Pancreas (tissue), 10 donors: Measurements from ENCODE around the gene NPTXR. TPM values are rescaled to one million over a fixed set of nuclear protein-coding genes. Genes with fewer than 3 reads are reported as not detected.
A peak's percentile ranks its signal among the peaks of the same experiment; 100 is the strongest.

ENCODE experiments used
- ATAC-seq, 4 donors: fragments of 200-7000 bp; cut with Tn5 transposase; one replicate each; pipeline versions ENCODE4 v1.8.0 to v1.9.1; 2020; ENCODE audit warnings: mild to moderate bottlenecking in 4 of 4, moderate library complexity in 4 of 4
- DNase-seq, 6 donors: peaks; one replicate each; pipeline ENCODE4 v3.0.0-alpha.2; 2020
- FAIRE-seq: peaks from 2 replicates; lab custom pipeline; 2012; peaks lifted over from hg19 to GRCh38; lab: Jason Lieb, UNC
- H3K27ac ChIP-seq, 4 donors: fragments of 200-600 bp; sonication (generic); 1 replicate in 3 of 4; 2 replicates in 1 of 4; pipeline versions ENCODE4 v1.5.0 to v1.8.0; 2020
- H3K27me3 ChIP-seq, 4 donors: fragments of 200-600 bp; one replicate each; pipeline ENCODE4 v1.8.0; 2021
- H3K36me3 ChIP-seq, 3 donors: fragments of 200-600 bp; sonication (generic) in 1 of 3; one replicate each; pipeline versions ENCODE4 v1.5.0 to v1.8.0; 2020 to 2021
- H3K4me1 ChIP-seq, 3 donors: fragments of 200-600 bp; one replicate each; pipeline ENCODE4 v1.8.0; 2021
- H3K4me3 ChIP-seq, 4 donors: fragments of 200-600 bp; sonication (generic) in 2 of 4; one replicate each; pipeline versions ENCODE4 v1.5.0 to v1.8.0; 2020 to 2021
- H3K9me3 ChIP-seq, 4 donors: fragments of 200-600 bp; one replicate each; pipeline ENCODE4 v1.8.0; 2021
- CTCF ChIP-seq, 4 donors: fragments of 200-600 bp; sonication (generic) in 3 of 4; IDR thresholded peaks; one replicate each; pipeline versions ENCODE4 v1.5.0 to v1.8.0; 2021; ENCODE audit warnings: antibody characterized with exemption in 4 of 4
- WGBS, 2 donors: extraction: QIAGEN DNeasy Blood & Tissue Kit; methylation state at CpG; one replicate each; pipeline ENCODE4 v1.1.7; 2013; 5-methylcytosine and 5-hydroxymethylcytosine counted together
- intact Hi-C, 3 donors: fragments of 100-400 bp; cut with DNase I; formaldehyde crosslinking; loops; one replicate each; pipeline versions ENCODE4 v1.11.1 to v1.14.2; 2022
- polyA plus RNA-seq, 2 donors: library from polyadenylated mRNA; stranded (reverse); fragments of 200-250 nt; gene quantifications; one replicate each; pipeline ENCODE4 v1.2.3, GENCODE V29; 2013
- total RNA-seq, 6 donors: library from RNA; stranded (reverse); fragmentation: NEBNext Ultra II Directional in 4 of 6; extraction: Animal tissue kit (Norgen Biotek cat#: 25700) in 4 of 6; gene quantifications; one replicate each; pipeline versions ENCODE4 v1.2.1 to v1.2.4, GENCODE V29; 2021 to 2023
- donor health status: healthy with polysubstance abuse.
- donor health status: DM: no; HTN: no; CAD: no; lungs with moderate emphysema.
- donor health status: DM: no; HTN: no; CAD: no.
- donor health status: control.
- donor health status: control.
- donor health status: Bipolar disorder and iron deficiency.
- donor health status: DM: yes; HTN: yes; CAD: no.
- donor health status: DM: no; HTN: no; CAD: no.
- donor health status: DM: no; HTN: no; CAD: no.
- donor health status: DM: yes; HTN: yes; CAD: no.

Gene NPTXR
- total and polyA plus RNA-seq, 8 donors, result 3.0 to 11.0 (median 5.3) TPM

- ATAC-seq (peak; percentile 54 to 66 (median 60)), FAIRE-seq (no peak), DNase-seq (peak; percentile 52 to 79 (median 67))
- intact Hi-C loops, result loop anchor here in 1 of 3 donors (10.0 kb wide), 1 partner anchor 52 kb away; no protein-coding TSS in a partner anchor
- WGBS, 2 donors, result 1% methylated on average over 36 to 37 of the region's 37 CpGs
- Histone ChIP-seq H3K27me3 (no peaks in the 10 kb centered on the region), H3K36me3 (no peaks in the 10 kb centered on the region), H3K27ac (peak overlapping the region; percentile 84 to 93 (median 90)), H3K4me1 (peaks cover 0 to 16% (median 13%) of the 10 kb centered on the region in 3 donors), H3K4me3 (peak overlapping the region; percentile 57 to 69 (median 61)), H3K9me3 (no peaks in the 10 kb centered on the region)
- TF ChIP-seq CTCF (IDR thresholded peaks at IDR 0.05), result no peak
These were observed 29.0 kb upstream of the NPTXR start for GRCh38 chr22:38872831-38873248.

- DNase-seq, result peak; percentile 95 to 98 (median 96)
- peak; percentile 83 to 87 (median 85) for ATAC-seq
- intact Hi-C loops, result loop anchor here in 1 of 3 donors (10.0 kb wide), 1 partner anchor 52 kb away; no protein-coding TSS in a partner anchor
- TF ChIP-seq CTCF (IDR thresholded peaks at IDR 0.05), result no peak
- Histone ChIP-seq H3K9me3 (no peaks in the 10 kb centered on the region), H3K36me3 (no peaks in the 10 kb centered on the region), H3K27me3 (no peaks in the 10 kb centered on the region), H3K4me3 (peak within 1 kb of the TSS; percentile 57 to 69 (median 61)), H3K27ac (peak within 1 kb of the TSS; percentile 84 to 93 (median 90)), H3K4me1 (peaks cover 0 to 16% (median 13%) of the 10 kb centered on the region in 3 donors)
- WGBS, 2 donors, result 0% methylated on average over 62 to 73 of the region's 73 CpGs
- FAIRE-seq, result no peak
These were observed 28.5 kb upstream of the NPTXR start, which contains the start of gene CBX6 for GRCh38 chr22:38872172-38872830. Gene CBX6, minus strand, starts transcription at chr22:38872216. Its CDS starts 26 bp downstream, at chr22:38872190.

GRCh38 chr22:38871360-38872171, 27.7 kb upstream of the NPTXR start:
- peak in 4 of 6 donors; percentile 38 to 76 (median 62) for DNase-seq
- peak overlapping the region; percentile 38 to 69 (median 61) for H3K4me3 ChIP-seq
- WGBS, 2 donors, result 1 to 2% methylated on average over 45 to 77 of the region's 77 CpGs
- FAIRE-seq, result no peak
- no peaks in the 10 kb centered on the region for H3K27me3 ChIP-seq
- peak; percentile 4 to 13 (median 6) for ATAC-seq
- intact Hi-C loops, result loop anchor here in 1 of 3 donors (10.0 kb wide), 1 partner anchor 53 kb away; no protein-coding TSS in a partner anchor
- H3K27ac ChIP-seq, result peak overlapping the region; percentile 27 to 75 (median 69)
- no peak for TF ChIP-seq CTCF (IDR thresholded peaks at IDR 0.05)
- H3K36me3 ChIP-seq, result peaks cover 0 to 3% (median 2%) of the 10 kb centered on the region in 3 donors
- peaks cover 0 to 16% (median 13%) of the 10 kb centered on the region in 3 donors for H3K4me1 ChIP-seq
- H3K9me3 ChIP-seq, result no peaks in the 10 kb centered on the region

GRCh38 chr22:38870791-38871359, 27.0 kb upstream of the NPTXR start:
- Histone ChIP-seq H3K4me1 (peaks cover 0 to 16% (median 13%) of the 10 kb centered on the region in 3 donors), H3K27me3 (no peaks in the 10 kb centered on the region), H3K4me3 (peak overlapping the region; percentile 38 to 69 (median 61)), H3K36me3 (peaks cover 0 to 8% (median 3%) of the 10 kb centered on the region in 3 donors), H3K27ac (peak overlapping the region; percentile 27 to 75 (median 69)), H3K9me3 (no peaks in the 10 kb centered on the region)
- FAIRE-seq (no peak), DNase-seq (peak in 1 of 6 donors; percentile 41), ATAC-seq (no peak)
- TF ChIP-seq CTCF (IDR thresholded peaks at IDR 0.05), result no peak
- WGBS, 2 donors, result 9 to 25% methylated on average over 2 of the region's 2 CpGs
- intact Hi-C loops, result loop anchor here in 1 of 3 donors (10.0 kb wide), 1 partner anchor 54 kb away; no protein-coding TSS in a partner anchor
